ENCODE measurements around the gene S100Z. TPM values are rescaled to one million over a fixed set of nuclear protein-coding genes. Genes with fewer than 3 reads are reported as not detected.
A peak's percentile ranks its signal among the peaks of the same experiment; 100 is the strongest.

Gene S100Z
- total RNA-seq, 2 donors from 2014 or later: not detected

DNA sequence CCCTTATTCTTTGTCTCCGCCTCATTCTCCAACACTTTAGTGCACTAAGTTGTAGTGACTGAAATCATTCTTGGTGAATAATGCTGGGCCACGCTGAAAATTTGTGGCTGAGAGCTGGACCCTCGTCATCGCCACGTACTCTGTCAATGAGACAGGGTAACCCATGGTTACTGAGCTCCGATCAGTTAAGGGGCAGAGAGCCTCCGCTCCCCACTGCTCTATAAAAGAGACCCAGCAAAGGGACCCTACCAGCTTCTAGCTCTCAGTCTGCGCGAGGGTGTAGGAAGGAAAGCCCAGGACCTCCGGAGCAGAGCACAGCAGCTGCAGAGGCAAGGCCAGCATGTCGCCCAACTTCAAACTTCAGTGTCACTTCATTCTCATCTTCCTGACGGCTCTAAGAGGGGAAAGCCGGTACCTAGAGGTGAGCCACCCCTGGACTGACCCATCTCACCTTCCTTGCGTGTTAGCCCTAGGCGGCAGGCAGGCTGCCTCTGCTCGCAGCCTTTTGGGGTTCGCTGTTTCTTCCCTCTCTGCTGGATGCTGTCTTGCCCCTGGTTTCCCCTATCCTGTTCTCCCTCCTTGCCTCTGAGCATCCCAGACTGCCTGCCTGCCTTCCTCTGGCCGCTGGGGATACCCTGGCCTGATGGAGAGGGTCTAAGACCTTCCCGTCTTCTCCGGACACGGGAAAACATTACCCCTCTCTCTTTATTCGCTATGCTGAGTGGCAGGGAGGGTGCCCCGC, 103.2 kb downstream of the S100Z start, which contains the start of gene CRHBP:
TSS of gene CRHBP (plus strand) at position 251 of the 742 bp plus-strand sequence. CDS start at position 341, 90 bp downstream.
- H3K27me3 ChIP-seq: peaks cover 0 to 12% of the 10 kb centered on the region in 2 donors
- peak within 1 kb of the TSS; percentile 25 to 55 for H3K4me3 ChIP-seq
- DNase-seq (ENCODE audit: low spot score): no peak
- H3K9me3 ChIP-seq: no peaks in the 10 kb centered on the region
- no peak for TF ChIP-seq CTCF (IDR thresholded peaks at IDR 0.05)
- no peaks in the 10 kb centered on the region for H3K36me3 ChIP-seq
- H3K4me1 ChIP-seq: peaks cover 0 to 20% of the 10 kb centered on the region in 2 donors
- no peak within 1 kb of the TSS for H3K27ac ChIP-seq

- Histone ChIP-seq H3K4me3 (peak overlapping the region; percentile 25 to 55), H3K9me3 (no peaks in the 10 kb centered on the region), H3K4me1 (peaks cover 0 to 20% of the 10 kb centered on the region in 2 donors), H3K36me3 (no peaks in the 10 kb centered on the region), H3K27me3 (peaks cover 0 to 12% of the 10 kb centered on the region in 2 donors), H3K27ac (no peak overlapping the region)
- no peak for TF ChIP-seq CTCF (IDR thresholded peaks at IDR 0.05)
- DNase-seq (ENCODE audit: low spot score): no peak
Observed at GRCh38 chr5:76953551-76954382, 104.0 kb downstream of the S100Z start.

DNA sequence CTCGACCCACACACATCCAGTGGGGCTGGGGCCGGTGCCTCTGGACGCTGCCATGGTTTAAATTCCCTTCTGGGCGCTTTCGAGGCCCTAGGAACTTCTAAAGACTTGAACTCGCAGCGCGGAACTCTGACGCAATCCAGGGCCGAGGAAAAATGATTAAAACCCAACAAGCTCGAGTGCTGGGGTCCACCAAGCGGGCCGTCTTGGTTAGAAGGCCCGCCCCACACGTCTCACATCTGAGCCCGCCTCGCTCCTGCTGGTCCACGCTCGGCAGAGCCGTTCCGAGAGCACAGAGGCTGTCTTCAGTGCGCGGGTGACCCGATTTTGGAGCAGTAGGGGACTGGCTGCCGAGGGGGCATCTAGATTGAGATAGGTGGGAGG, 104.6 kb downstream of the S100Z start:
- Histone ChIP-seq H3K27me3 (peaks cover 0 to 12% of the 10 kb centered on the region in 2 donors), H3K4me3 (peak overlapping the region; percentile 25 to 55), H3K4me1 (peaks cover 0 to 20% of the 10 kb centered on the region in 2 donors), H3K36me3 (no peaks in the 10 kb centered on the region), H3K27ac (no peak overlapping the region), H3K9me3 (no peaks in the 10 kb centered on the region)
- no peak for TF ChIP-seq CTCF (IDR thresholded peaks at IDR 0.05)
- DNase-seq (ENCODE audit: low spot score): no peak

DNA sequence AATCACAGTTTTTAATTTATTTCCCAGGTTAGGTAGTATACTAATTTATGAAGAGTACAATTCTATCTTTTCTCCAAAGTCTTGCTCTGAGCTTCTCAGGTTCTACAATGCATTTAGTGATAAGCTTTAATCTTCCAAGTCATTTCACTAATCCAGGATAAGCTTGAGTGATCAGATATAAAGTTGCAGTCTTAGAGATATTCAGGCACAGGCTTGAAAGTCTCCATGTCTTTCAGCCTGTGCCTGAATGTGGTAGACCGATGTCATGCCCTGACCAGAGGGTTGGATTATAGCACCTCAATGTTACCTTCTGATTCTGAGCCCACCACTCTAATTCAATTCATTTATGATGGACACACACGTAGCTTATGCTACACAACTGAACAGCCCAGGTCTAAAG, 106.2 kb downstream of the S100Z start:
- TF ChIP-seq CTCF (IDR thresholded peaks at IDR 0.05): no peak
- no peaks in the 10 kb centered on the region for H3K9me3 ChIP-seq
- no peaks in the 10 kb centered on the region for H3K36me3 ChIP-seq
- H3K4me1 ChIP-seq: peaks cover 0 to 20% of the 10 kb centered on the region in 2 donors
- DNase-seq (ENCODE audit: low spot score): no peak
- peaks cover 0 to 12% of the 10 kb centered on the region in 2 donors for H3K27me3 ChIP-seq
- H3K4me3 ChIP-seq: no peak overlapping the region
- H3K27ac ChIP-seq: no peak overlapping the region

GRCh38 chr5:76958991-76959767, 109.4 kb downstream of the S100Z start:
- no peak overlapping the region for H3K4me3 ChIP-seq
- H3K4me1 ChIP-seq: peaks cover 0 to 6% of the 10 kb centered on the region in 2 donors
- no peak for TF ChIP-seq CTCF (IDR thresholded peaks at IDR 0.05)
- peak overlapping the region in 1 of 2 donors; percentile 3 for H3K27ac ChIP-seq
- no peaks in the 10 kb centered on the region for H3K9me3 ChIP-seq
- H3K36me3 ChIP-seq: no peaks in the 10 kb centered on the region
- H3K27me3 ChIP-seq: peaks cover 0 to 12% of the 10 kb centered on the region in 2 donors
- no peak for DNase-seq (ENCODE audit: low spot score)
